Measurements from ENCODE around the gene CNTN4.

Gene CNTN4

GRCh38 chr3:3081381-3082233 is 982.9 kb downstream of the CNTN4 start:
- DNase-seq, result no peak

GRCh38 chr3:3082234-3082924 is 983.7 kb downstream of the CNTN4 start:
- DNase-seq, result no peak

GRCh38 chr3:3084890-3085289 is 986.2 kb downstream of the CNTN4 start:
- DNase-seq, result no peak

GRCh38 chr3:3085782-3086181 is 987.1 kb downstream of the CNTN4 start:
- DNase-seq, result no peak

- no peak for DNase-seq
These were observed 987.6 kb downstream of the CNTN4 start for GRCh38 chr3:3086239-3086638.

GRCh38 chr3:3087279-3087678 is 988.6 kb downstream of the CNTN4 start:
- no peak for DNase-seq

- no peak for DNase-seq
These were observed 989.2 kb downstream of the CNTN4 start for GRCh38 chr3:3087716-3088465.

- DNase-seq, result no peak
These were observed 990.4 kb downstream of the CNTN4 start for GRCh38 chr3:3089017-3089416.

- no peak for DNase-seq
These were observed 999.3 kb downstream of the CNTN4 start for GRCh38 chr3:3097958-3098357.

- DNase-seq, result no peak
These were observed 1003.2 kb downstream of the CNTN4 start for GRCh38 chr3:3101660-3102458.

GRCh38 chr3:3102751-3103150 is 1004.1 kb downstream of the CNTN4 start:
- no peak for DNase-seq

- DNase-seq, result no peak
These were observed 1006.6 kb downstream of the CNTN4 start for GRCh38 chr3:3105246-3105645.

GRCh38 chr3:3105815-3106214 is 1007.1 kb downstream of the CNTN4 start:
- no peak for DNase-seq

GRCh38 chr3:3107181-3107580 is 1008.5 kb downstream of the CNTN4 start:
- DNase-seq, result no peak

All from Kasumi-1 (cell line).